ENCODE results near the gene GNLY. TPM values are rescaled to one million over a fixed set of nuclear protein-coding genes. Genes with fewer than 3 reads are reported as not detected.

The GNLY gene
- total and polyA plus RNA-seq, 2 of the 13 experiments (the other 11 are each of a cell fraction or from before 2014, with no cell fraction given): not detected

DNA sequence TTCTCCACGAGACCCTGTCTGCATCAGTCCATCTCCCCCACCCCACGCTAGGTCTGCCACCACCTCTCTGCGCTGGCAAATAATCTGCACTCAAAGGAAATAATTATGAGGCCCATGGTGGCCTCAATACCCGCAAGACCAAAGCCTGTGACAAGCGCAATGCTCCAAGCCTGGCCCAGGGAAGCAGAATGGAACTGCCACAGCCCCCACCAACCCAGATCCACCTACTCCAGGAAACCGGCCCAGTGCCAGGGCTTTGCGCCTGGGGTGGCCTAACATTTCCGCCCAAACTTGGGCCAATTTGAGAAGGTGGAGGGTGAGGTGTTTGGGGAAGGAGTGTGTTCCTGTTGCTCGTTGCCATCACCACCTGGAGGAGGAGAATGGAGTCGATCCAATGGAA lies 33.6 kb downstream of the GNLY start:
- H3K4me3 ChIP-seq (replicated peaks in 1 of 3; ENCODE audit: insufficient read depth in 1 of 3, low read depth in 2 of 3, low read length in 3 of 3): no peak overlapping the region
- H4K20me1 ChIP-seq (ENCODE audit: insufficient read depth, low read length): no peaks in the 10 kb centered on the region
- peaks cover 2 to 20% of the 10 kb centered on the region in 2 experiments for H3K27me3 ChIP-seq (ENCODE audit: control insufficient read depth in 1 of 2, insufficient read depth in 2 of 2, low read length in 2 of 2)
- ChIA-PET POLR2A (no interaction called here), CTCF (ENCODE audit: low intra/inter-chr PET ratio, low total read pairs) (interaction anchor here (1.8 to 6.8 kb wide), 2 partner anchors 45 to 87 kb away, joined by 6 to 106 read pairs; no protein-coding TSS in a partner anchor)
- no peaks in the 10 kb centered on the region for H3K36me3 ChIP-seq (replicated peaks in 1 of 2; ENCODE audit: control insufficient read depth in 1 of 2, insufficient read depth in 2 of 2, low read length in 2 of 2)
- intact Hi-C loops (cut with micrococcal nuclease; ENCODE audit: unreplicated experiment): no loop called here
- H3K79me2 ChIP-seq (ENCODE audit: insufficient read depth, low read length): no peaks in the 10 kb centered on the region
- H3K9ac ChIP-seq (ENCODE audit: insufficient read depth, low read depth, low read length): no peak overlapping the region
- DNase-seq (ENCODE audit: low spot score) (no peak), ATAC-seq (no peak), FAIRE-seq (no peak)
- no peak for TF ChIP-seq TOPORS (CRISPR knock-in tag; IDR thresholded peaks at IDR 0.05)
- TF ChIP-seq FOXP1 (IDR thresholded peaks at IDR 0.05): no peak
- TF ChIP-seq FOXP1 (CRISPR knock-in tag; IDR thresholded peaks at IDR 0.05): no peak
- TF ChIP-seq ZNF124 (CRISPR knock-in tag; IDR thresholded peaks at IDR 0.05): no peak
- no peak for TF ChIP-seq ZNF567 (CRISPR knock-in tag; IDR thresholded peaks at IDR 0.05; ENCODE audit: borderline replicate concordance)
- TF ChIP-seq MTF2 (CRISPR knock-in tag; IDR thresholded peaks at IDR 0.05; ENCODE audit: borderline replicate concordance): no peak
- no peak for TF ChIP-seq ZNF292 (CRISPR knock-in tag; IDR thresholded peaks at IDR 0.05; ENCODE audit: borderline replicate concordance, low read depth)
- TF ChIP-seq HNRNPL (IDR thresholded peaks at IDR 0.05; ENCODE audit: low read depth, low read length): no peak
- TF ChIP-seq CREB3 (CRISPR knock-in tag; IDR thresholded peaks at IDR 0.05): no peak
- TF ChIP-seq ZNF547 (CRISPR knock-in tag; IDR thresholded peaks at IDR 0.05): no peak
- TF ChIP-seq PHF8 (CRISPR knock-in tag; IDR thresholded peaks at IDR 0.05): no peak
- no peak for TF ChIP-seq ZKSCAN8 (CRISPR knock-in tag; IDR thresholded peaks at IDR 0.05; ENCODE audit: borderline replicate concordance)
- no peak for TF ChIP-seq MEIS2 (CRISPR knock-in tag; IDR thresholded peaks at IDR 0.05)
- TF ChIP-seq HOXA3 (CRISPR knock-in tag; IDR thresholded peaks at IDR 0.05): no peak
- H3K27ac ChIP-seq (ENCODE audit: extremely low read length, insufficient read depth, low read length): no peak overlapping the region
- no peak overlapping the region for H2AFZ ChIP-seq (ENCODE audit: low read length)
- H3K4me1 ChIP-seq (ENCODE audit: insufficient read depth, low read length): peaks cover 20% of the 10 kb centered on the region; the same call in 1 of the 2 replicates
- H3K9me3 ChIP-seq (ENCODE audit: low read length): no peaks in the 10 kb centered on the region
- H3K4me2 ChIP-seq (ENCODE audit: low read depth, low read length): no peak overlapping the region
- in situ Hi-C loops (cut with HindIII; ENCODE audit: extremely low pct_ligation_motif_present, low pct_unique_long_range_greater_than_20kb): loop anchor here (5.0 kb wide), 1 partner anchor 85 kb away; no protein-coding TSS in a partner anchor
- BruUV-seq (replicated peaks): no TSS peak
- 21% methylated on average over 10 of the region's 10 CpGs for WGBS (ENCODE audit: low lambda C conversion rate)
